Tibial artery (tissue), 4 donors: Measurements from ENCODE around the gene TCF4.
A peak's percentile ranks its signal among the peaks of the same experiment; 100 is the strongest.

Source experiments
- DNase-seq, 2 donors: peaks; one replicate each; pipeline ENCODE4 v3.0.0-alpha.2; 2019
- H3K27ac ChIP-seq, 2 donors: fragments of 200-600 bp; sonication (generic) in 1 of 2; 1 replicate in 1 of 2; 2 replicates in 1 of 2; pipeline ENCODE4 v1.5.1; 2018 to 2019; ENCODE audit warnings: mild to moderate bottlenecking in 1 of 2
- H3K27me3 ChIP-seq, 2 donors: fragments of 200-600 bp; sonication (generic) in 1 of 2; one replicate each; pipeline versions ENCODE4 v1.5.1 to v1.6.0; 2016 to 2019
- H3K36me3 ChIP-seq, 3 donors: fragments of 200-600 bp; sonication (generic) in 2 of 3; one replicate each; pipeline ENCODE4 v1.5.1; 2016 to 2019; ENCODE audit warnings: mild to moderate bottlenecking in 2 of 3
- H3K4me1 ChIP-seq, 4 donors: fragments of 200-600 bp; sonication (generic) in 2 of 4; 1 replicate in 3 of 4; 2 replicates in 1 of 4; pipeline ENCODE4 v1.5.1; 2016 to 2019
- H3K4me3 ChIP-seq, 2 donors: fragments of 200-600 bp; sonication (generic) in 1 of 2; 1 replicate in 1 of 2; 2 replicates in 1 of 2; pipeline ENCODE4 v1.5.1; 2018 to 2019; ENCODE audit warnings: mild to moderate bottlenecking in 2 of 2
- H3K9me3 ChIP-seq, 3 donors: fragments of 200-600 bp; sonication (generic) in 1 of 3; one replicate each; pipeline ENCODE4 v1.5.1; 2016 to 2019
- CTCF ChIP-seq, 2 experiments: fragments of 200-600 bp in 1 of 2; fragments of 450-650 bp in 1 of 2; IDR thresholded peaks; one replicate each; pipeline ENCODE4 v1.5.1; 2017 to 2019; ENCODE audit warnings: antibody characterized with exemption in 2 of 2, mild to moderate bottlenecking in 1 of 2, moderate library complexity in 1 of 2
- intact Hi-C: fragments of 100-400 bp; cut with DNase I; formaldehyde crosslinking; loops from one replicate; pipeline ENCODE4 v1.15.0; 2023; ENCODE audit warnings: low total_unique reads

The TCF4 gene

GRCh38 chr18:55592106-55592505 lies 4.1 kb upstream of the TCF4 start:
- no peaks in the 10 kb centered on the region for H3K9me3 ChIP-seq
- intact Hi-C loops = no loop called here
- no peak overlapping the region for H3K4me3 ChIP-seq
- H3K4me1 ChIP-seq = no peaks in the 10 kb centered on the region
- DNase-seq = no peak
- no peaks in the 10 kb centered on the region for H3K27me3 ChIP-seq
- no peak overlapping the region for H3K27ac ChIP-seq
- no peak for TF ChIP-seq CTCF (IDR thresholded peaks at IDR 0.05)
- no peaks in the 10 kb centered on the region for H3K36me3 ChIP-seq

- intact Hi-C loops = loop anchor here (5.0 kb wide), 3 partner anchors 182 to 347 kb away; no protein-coding TSS in a partner anchor
- Histone ChIP-seq H3K27me3 (no peaks in the 10 kb centered on the region), H3K9me3 (no peaks in the 10 kb centered on the region), H3K4me1 (peaks cover 0 to 14% (median 3%) of the 10 kb centered on the region in 4 donors), H3K27ac (peak overlapping the region; percentile 76 to 80), H3K36me3 (no peaks in the 10 kb centered on the region), H3K4me3 (peak overlapping the region; percentile 70 to 85)
- no peak for TF ChIP-seq CTCF (IDR thresholded peaks at IDR 0.05)
- DNase-seq = peak; percentile 98
Measured at GRCh38 chr18:55589625-55590291, 1.8 kb upstream of the TCF4 start.

GRCh38 chr18:55588870-55589595 lies 1.0 kb upstream of the TCF4 start:
- no peak for DNase-seq
- no peaks in the 10 kb centered on the region for H3K27me3 ChIP-seq
- intact Hi-C loops = loop anchor here (5.0 kb wide), 3 partner anchors 182 to 347 kb away; no protein-coding TSS in a partner anchor
- H3K9me3 ChIP-seq = no peaks in the 10 kb centered on the region
- peak overlapping the region; percentile 76 to 80 for H3K27ac ChIP-seq
- H3K36me3 ChIP-seq = no peaks in the 10 kb centered on the region
- H3K4me3 ChIP-seq = peak overlapping the region; percentile 70 to 85
- peaks cover 0 to 14% (median 3%) of the 10 kb centered on the region in 4 donors for H3K4me1 ChIP-seq
- TF ChIP-seq CTCF (IDR thresholded peaks at IDR 0.05) = no peak

GRCh38 chr18:55587418-55588110 lies 428 bp downstream of the TCF4 start:
- Histone ChIP-seq H3K27ac (peak overlapping the region; percentile 76 to 80), H3K36me3 (no peaks in the 10 kb centered on the region), H3K4me3 (peak overlapping the region; percentile 70 to 85), H3K4me1 (peaks cover 0 to 14% (median 3%) of the 10 kb centered on the region in 4 donors), H3K27me3 (no peaks in the 10 kb centered on the region), H3K9me3 (no peaks in the 10 kb centered on the region)
- peak in 1 of 2 donors; percentile 71 for DNase-seq
- TF ChIP-seq CTCF (IDR thresholded peaks at IDR 0.05) = no peak
- intact Hi-C loops = loop anchor here (5.0 kb wide), 3 partner anchors 180 to 345 kb away; no protein-coding TSS in a partner anchor

GRCh38 chr18:55585920-55586561 lies 2.0 kb downstream of the TCF4 start:
- Histone ChIP-seq H3K36me3 (no peaks in the 10 kb centered on the region), H3K27ac (peak overlapping the region; percentile 76 to 80), H3K27me3 (no peaks in the 10 kb centered on the region), H3K4me1 (peaks cover 0 to 14% (median 3%) of the 10 kb centered on the region in 4 donors), H3K4me3 (peak overlapping the region; percentile 70 to 85), H3K9me3 (no peaks in the 10 kb centered on the region)
- intact Hi-C loops = loop anchor here (5.0 kb wide), 3 partner anchors 179 to 344 kb away; no protein-coding TSS in a partner anchor
- DNase-seq = no peak
- TF ChIP-seq CTCF (IDR thresholded peaks at IDR 0.05) = no peak
